GM18861 (cell line): ENCODE data around the gene TTLL1.
"Not testable (repeated sequence)": the region's sequence is repeated elsewhere in the genome, so short reads cannot be mapped to it uniquely, and the experiment has no call there.

Source experiments
- ATAC-seq: cut with Tn5 transposase; IDR thresholded peaks from one replicate; pipeline ENCODE4 v1.9.1; 2021; ENCODE audit not compliant: unreplicated experiment

TTLL1 gene

DNA sequence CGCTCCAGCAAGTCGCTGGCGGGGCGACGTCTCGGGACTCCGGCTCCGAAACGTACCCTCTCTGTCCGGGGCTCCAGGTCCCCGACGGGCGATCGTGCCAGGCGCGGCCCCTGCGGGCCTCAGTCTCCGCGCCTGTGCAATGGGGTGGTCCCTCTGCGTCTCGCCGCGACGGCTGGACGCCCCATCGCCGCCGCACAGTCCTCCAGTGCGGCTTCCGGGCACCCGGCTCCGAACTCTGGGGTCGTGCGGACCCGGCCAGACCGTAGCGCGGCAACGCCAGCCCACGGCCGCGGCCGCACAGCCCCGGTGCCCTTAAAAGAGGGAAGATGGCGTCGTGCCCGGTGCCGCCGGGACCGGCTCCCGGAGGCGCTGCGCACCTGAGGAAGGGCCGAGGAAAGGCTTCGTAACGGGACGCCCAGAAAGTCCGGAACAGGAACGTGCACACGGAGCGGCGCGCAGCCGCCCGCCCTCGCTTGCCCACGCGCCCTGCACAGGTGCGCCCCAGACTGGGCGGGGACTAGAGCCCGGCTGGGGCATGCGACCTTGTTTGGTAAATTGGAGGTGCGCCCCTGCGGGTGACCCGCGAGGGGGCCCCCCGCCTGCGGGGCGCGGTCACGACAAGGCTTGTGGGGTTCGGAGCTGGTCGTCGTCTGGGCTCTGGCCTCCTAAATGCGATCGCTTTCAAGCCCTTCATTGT is 21.9 kb upstream of the TTLL1 start:
- no peak for ATAC-seq

GRCh38 chr22:43110444-43110926 is 21.3 kb upstream of the TTLL1 start, which contains the start of gene BIK:
TSS of gene BIK (plus strand) at chr22:43110750. CDS start at chr22:43124023, 13,273 bp downstream.
- no peak for ATAC-seq

DNA sequence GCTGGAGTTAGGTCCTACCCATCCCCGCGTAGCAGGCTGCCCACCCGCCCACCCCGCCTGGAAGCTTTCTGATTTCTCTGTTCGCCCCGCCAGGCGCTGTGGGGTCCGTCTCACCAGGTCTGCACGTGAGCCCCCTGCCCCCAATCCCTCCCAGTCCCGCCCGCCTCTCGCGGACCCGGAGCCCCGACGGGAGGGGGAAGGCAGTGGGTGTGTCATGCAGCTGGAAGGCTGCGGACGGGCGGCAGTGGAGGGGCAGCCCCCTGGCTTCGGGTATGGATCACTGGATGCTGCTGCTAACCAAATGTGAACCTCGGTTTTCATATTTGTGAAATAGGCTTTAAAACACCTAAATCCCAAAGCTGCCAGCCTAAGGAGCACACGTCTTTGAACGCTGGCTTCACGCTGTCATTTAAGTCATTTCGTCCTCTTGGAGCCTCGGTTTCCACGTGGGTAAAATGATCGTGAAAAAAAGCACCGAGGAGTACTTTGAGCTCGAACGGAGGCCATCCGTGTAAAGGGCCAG is 20.8 kb upstream of the TTLL1 start:
- no peak for ATAC-seq

DNA sequence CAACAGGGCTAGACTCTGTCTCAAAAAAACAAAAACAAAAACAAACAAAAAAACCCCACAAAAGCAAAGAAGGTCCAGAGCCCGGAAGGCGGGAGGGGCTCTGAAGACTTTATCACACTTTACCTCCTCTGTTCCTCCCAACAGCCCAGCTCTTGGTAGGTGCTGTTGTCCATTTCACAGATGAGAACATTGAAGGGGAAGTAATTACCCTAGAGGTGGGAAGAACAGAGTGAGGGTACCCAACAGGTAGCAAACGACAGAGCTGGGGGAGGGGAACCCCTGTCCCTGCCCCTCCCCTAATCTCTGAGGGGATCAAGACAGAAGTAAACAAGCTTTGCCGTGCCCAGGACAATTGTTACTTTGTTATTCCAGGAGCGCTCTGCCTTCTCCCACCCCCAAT is 20.3 kb upstream of the TTLL1 start:
- no peak for ATAC-seq

DNA sequence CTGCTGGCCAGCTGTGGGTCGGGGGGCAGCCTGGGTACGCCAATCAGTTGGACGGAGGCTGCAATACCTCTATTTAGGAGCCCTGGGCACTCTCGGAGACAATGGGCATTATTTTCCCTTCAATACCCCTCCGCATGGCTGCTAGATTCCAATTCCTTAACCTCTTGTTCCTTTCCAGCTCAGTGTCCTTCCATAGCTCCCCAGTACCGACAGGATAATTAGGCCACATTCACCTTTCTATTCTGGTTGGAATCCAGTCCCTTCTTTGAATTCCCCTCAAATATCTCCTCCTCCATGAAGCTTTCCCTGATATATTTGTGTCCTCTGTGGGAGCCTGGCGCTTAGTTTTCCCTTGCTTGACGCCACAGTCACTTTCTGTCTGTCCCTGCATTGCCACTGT is 17.1 kb upstream of the TTLL1 start:
- ATAC-seq, result no peak

- ATAC-seq, result not testable (repeated sequence)
Measured at GRCh38 chr22:43104950-43105349, 15.8 kb upstream of the TTLL1 start.

GRCh38 chr22:43104056-43104625 is 14.9 kb upstream of the TTLL1 start:
- not testable (repeated sequence) for ATAC-seq

- no peak for ATAC-seq
Measured at GRCh38 chr22:43101306-43101705, 12.1 kb upstream of the TTLL1 start.

DNA sequence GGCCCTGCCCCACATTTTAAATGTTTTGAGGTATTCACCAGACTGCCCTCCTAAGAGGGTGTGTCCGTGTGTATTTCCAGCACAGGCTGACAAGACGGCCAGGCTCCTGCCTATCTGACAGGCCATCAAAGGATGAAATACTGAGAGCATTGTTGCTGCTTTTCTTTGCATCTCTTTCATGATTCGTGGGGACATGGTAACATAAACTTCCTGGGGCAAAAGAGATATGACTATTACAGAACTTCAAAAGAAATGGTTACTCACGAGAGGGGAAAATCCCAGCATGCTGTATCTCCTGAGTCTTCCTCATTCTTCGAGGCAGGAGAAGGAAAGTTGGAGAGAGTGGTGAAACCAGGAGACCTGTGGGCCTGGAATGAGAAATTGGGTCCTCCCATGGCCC is 11.0 kb upstream of the TTLL1 start:
- ATAC-seq, result no peak

DNA sequence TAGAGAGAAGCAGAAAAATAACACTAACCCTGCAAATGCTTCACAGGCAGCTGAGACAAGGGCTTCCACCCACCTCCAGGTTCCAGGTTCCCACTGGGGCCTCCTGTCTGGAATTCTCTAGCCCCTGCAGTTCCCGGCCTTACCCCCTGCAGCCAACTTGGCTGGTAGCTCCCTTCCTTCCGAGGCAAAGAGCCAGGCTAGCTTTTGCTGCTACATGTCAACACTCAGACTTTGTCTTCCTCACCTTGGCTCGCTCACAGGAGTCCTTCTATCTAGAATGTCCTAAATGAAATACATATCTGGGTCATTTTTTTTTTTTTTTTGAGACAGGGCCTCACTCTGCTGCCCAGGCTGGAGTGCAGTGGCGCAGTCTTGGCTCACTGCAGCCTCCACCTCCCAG is 9.9 kb upstream of the TTLL1 start:
- ATAC-seq, result no peak

- ATAC-seq, result no peak
Measured at GRCh38 chr22:43098356-43098755, 9.2 kb upstream of the TTLL1 start.

DNA sequence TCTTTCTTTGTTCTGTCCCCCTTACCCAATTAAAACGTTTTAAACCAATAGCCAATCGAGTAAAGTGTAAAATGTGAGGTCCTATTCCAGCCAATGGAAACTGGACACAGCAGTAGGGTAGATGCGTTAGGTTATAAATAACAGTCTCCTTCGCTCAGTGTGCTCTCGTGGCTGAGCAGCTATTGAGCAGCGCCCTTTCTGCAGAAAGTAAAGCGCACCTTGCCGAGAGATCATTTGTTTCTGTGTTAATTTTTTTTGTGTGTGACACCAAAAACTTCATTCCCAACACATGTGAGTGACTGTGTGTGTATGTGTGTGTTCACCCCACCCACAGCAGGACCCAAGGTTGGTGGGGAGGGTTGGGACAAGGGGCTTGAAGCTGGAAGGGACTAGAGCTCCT is 7.2 kb upstream of the TTLL1 start:
- no peak for ATAC-seq

DNA sequence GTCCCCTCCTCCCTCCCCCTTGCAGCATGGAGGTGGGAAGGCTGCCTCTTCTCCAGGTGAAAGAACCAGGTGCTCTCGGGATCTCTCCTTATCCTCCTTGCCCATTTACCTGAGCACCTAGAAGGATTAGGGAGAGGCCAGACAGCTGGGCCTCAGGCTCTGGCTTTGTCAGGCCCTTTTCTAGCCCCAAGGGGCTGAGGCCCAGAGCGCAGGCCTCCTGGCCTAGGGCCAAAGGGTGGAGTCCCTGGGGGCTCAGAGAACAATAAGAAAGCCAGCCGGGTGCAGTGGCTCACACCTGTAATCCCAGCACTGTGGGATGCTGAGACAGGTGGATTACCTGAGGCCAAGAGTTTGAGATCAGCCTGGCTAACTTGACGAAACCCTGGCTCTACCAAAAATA is 5.4 kb upstream of the TTLL1 start:
- no peak for ATAC-seq

GRCh38 chr22:43094085-43094484 is 4.9 kb upstream of the TTLL1 start:
- no peak for ATAC-seq

DNA sequence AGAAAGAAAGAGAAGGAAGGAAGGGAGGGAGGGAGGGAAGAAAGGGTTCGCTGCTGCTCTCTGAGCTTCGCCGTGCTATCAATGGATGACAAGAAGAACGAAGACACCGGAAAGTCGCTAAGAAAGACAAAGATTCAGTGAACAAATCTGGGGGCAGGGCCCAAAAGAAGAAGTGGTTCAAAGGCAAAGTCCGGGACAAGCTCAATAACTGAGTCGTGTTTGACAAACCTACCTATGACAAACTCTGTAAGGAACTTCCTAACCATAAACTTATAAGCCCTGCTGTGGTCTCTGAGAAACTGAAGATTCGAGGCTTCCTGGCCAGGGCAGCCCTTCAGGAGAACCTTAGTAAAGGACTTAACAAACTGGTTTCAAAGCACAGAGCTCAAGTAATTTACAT is 2.9 kb upstream of the TTLL1 start:
- ATAC-seq, result no peak

GRCh38 chr22:43090130-43090789 is 1.1 kb upstream of the TTLL1 start:
- no peak for ATAC-seq

DNA sequence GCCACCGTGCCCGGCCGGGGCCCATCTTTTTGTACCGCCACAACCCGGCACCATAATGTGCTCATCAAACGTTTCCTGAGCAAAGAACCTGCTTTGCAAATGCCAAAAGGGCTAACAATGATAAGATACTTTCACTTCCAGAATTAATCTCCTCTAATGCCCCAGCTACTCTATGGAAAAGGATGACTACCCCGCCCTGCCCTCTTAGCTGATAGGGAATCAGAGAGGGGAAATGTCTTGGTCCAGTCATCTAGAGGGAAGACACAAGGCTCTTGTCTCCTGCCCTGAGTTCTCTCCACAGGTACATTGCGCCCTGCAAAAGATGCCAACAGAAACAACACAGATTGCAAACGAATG is 586 bp downstream of the TTLL1 start:
- ATAC-seq, result no peak

GRCh38 chr22:43085658-43086606 is 3.3 kb downstream of the TTLL1 start:
- no peak for ATAC-seq

DNA sequence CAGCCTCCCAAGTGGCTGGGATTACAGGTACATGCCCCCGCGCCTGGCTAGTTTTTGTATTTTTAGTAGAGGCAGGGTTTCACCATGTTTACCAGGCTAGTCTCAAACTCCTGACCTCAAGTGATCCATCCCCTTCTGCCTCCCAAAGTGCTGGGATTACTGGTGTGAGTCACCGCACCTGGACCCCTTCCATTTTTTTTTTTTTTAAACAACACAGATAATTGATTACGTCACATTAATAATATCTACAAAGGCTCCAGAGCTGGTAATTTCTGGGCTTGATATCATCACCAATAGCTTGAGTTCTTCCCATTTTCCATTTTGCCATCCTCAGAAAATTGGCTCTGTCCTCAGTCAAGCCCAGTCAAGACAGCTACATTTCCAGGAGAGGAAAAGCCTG is 7.2 kb downstream of the TTLL1 start:
- no peak for ATAC-seq

DNA sequence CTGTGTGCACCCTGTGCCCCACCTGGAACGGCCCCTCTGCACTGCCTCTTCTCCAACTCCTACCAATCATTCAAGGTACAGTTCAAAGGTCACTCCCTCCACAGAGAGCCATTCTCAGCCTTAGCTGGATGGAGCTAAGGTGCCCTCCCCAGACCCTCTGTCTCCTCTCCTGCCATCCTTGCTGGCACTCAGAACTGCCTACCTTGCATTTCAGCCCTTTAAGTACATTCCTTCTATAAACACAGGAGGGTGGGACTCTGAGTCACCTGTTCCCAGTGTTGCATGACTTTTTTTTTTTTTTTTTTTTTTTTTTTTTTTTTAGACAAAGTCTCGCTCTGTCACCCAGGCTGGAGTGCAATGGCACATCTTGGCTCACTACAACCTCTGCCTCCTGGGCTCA is 8.6 kb downstream of the TTLL1 start:
- ATAC-seq, result no peak

DNA sequence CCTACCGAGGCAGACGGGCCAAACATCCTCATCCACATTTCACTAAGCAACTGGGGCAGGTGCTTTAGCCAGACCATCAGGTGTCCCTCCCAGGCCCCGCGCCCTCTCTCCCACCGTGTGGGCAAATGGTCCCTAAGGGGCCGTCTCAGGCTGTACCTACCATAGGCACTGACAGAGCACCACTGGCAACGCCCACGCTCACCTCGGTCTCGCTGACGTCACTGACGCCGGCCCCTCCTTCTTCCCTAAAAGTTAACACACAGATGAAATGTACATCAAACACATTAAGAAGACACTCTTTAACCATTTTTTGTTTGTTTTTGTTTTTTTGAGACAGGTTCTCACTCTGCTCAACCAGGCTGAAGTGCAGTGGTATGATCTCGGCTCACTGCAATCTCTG is 9.4 kb downstream of the TTLL1 start:
- ATAC-seq, result no peak
